HG02885 (cell line): ENCODE data around the gene PRPF19.

Source experiments
- ATAC-seq: cut with Tn5 transposase; IDR thresholded peaks from one replicate; pipeline ENCODE4 v1.9.1; 2021; ENCODE audit warnings: mild to moderate bottlenecking; ENCODE audit not compliant: unreplicated experiment, poor library complexity

The PRPF19 gene

GRCh38 chr11:60866911-60867870, 39.2 kb downstream of the PRPF19 start, which contains the start of gene ZP1:
Gene ZP1, plus strand, starts transcription at chr11:60867542. Its CDS starts 20 bp downstream, at chr11:60867562.
- no peak for ATAC-seq

- ATAC-seq: no peak
These were observed 41.4 kb downstream of the PRPF19 start for GRCh38 chr11:60864856-60865513.

- no peak for ATAC-seq
These were observed 42.5 kb downstream of the PRPF19 start for GRCh38 chr11:60863550-60864521.

- no peak for ATAC-seq
These were observed 44.2 kb downstream of the PRPF19 start for GRCh38 chr11:60862171-60862570.

- ATAC-seq: no peak
These were observed 45.4 kb downstream of the PRPF19 start for GRCh38 chr11:60860943-60861342.

GRCh38 chr11:60859616-60860250, 46.7 kb downstream of the PRPF19 start:
- ATAC-seq: no peak

GRCh38 chr11:60858731-60859464, 47.5 kb downstream of the PRPF19 start:
- no peak for ATAC-seq

- ATAC-seq: no peak
These were observed 48.1 kb downstream of the PRPF19 start for GRCh38 chr11:60858236-60858635.

GRCh38 chr11:60857378-60858232, 48.8 kb downstream of the PRPF19 start:
- ATAC-seq: no peak

- ATAC-seq: no peak
These were observed 50.4 kb downstream of the PRPF19 start, which contains the start of gene PTGDR2 for GRCh38 chr11:60855726-60856633. Gene PTGDR2, minus strand, starts transcription at chr11:60855950. Its CDS starts 2,228 bp downstream, at chr11:60853722.

- no peak for ATAC-seq
These were observed 51.3 kb downstream of the PRPF19 start for GRCh38 chr11:60854847-60855725.

- ATAC-seq: no peak
These were observed 52.1 kb downstream of the PRPF19 start for GRCh38 chr11:60854140-60854846.

GRCh38 chr11:60852982-60853950, 53.1 kb downstream of the PRPF19 start:
- ATAC-seq: no peak
